ENCODE results near the gene CDON.

Gene CDON, protein sequence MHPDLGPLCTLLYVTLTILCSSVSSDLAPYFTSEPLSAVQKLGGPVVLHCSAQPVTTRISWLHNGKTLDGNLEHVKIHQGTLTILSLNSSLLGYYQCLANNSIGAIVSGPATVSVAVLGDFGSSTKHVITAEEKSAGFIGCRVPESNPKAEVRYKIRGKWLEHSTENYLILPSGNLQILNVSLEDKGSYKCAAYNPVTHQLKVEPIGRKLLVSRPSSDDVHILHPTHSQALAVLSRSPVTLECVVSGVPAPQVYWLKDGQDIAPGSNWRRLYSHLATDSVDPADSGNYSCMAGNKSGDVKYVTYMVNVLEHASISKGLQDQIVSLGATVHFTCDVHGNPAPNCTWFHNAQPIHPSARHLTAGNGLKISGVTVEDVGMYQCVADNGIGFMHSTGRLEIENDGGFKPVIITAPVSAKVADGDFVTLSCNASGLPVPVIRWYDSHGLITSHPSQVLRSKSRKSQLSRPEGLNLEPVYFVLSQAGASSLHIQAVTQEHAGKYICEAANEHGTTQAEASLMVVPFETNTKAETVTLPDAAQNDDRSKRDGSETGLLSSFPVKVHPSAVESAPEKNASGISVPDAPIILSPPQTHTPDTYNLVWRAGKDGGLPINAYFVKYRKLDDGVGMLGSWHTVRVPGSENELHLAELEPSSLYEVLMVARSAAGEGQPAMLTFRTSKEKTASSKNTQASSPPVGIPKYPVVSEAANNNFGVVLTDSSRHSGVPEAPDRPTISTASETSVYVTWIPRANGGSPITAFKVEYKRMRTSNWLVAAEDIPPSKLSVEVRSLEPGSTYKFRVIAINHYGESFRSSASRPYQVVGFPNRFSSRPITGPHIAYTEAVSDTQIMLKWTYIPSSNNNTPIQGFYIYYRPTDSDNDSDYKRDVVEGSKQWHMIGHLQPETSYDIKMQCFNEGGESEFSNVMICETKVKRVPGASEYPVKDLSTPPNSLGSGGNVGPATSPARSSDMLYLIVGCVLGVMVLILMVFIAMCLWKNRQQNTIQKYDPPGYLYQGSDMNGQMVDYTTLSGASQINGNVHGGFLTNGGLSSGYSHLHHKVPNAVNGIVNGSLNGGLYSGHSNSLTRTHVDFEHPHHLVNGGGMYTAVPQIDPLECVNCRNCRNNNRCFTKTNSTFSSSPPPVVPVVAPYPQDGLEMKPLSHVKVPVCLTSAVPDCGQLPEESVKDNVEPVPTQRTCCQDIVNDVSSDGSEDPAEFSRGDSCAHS (N-terminal part only)

DNA sequence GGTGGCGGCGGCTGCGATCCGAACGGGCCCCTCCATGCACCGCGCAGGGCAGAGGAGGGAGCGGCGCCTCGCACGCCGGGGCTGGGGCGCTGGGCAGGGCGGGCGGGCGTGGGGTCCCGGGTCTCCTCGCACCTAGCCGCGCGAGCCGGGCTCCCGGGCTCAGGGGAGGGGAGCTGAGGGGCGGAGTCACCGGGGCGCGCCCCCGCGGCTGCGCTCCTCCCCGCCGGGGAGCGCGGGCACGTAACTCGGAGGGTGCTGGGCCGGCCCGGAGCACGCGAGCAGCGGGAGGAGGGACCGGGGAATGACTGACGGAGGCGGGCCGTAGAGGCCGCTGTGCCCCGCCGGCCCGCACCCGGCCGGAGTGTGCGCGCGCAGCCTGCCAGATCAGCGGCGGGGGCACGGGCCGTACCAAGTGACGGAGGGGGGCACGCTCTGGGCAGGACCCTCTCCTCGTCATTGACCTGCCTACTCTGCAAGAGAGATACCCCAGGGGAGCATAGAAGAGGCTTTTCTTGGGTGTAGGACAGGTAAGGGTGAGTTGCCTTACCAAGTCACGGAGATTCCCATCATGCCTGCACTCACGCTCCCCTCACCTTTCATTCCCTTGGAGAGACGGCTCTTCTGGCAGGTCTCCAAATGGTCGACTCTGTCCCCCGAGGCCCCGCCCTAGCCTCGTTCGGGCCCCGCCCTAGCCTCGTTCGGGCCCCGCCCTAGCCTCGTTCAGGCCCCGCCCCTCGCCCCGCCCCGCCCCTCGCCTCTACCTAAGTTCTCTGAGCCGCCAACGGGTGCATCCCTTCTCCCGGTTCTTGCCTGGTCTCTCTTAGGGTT, at the start of gene CDON:
Gene CDON, minus strand, starts transcription at position 188 of the 828 bp plus-strand sequence. CDS start 39,390 bp downstream, outside the sequence.
- H3K27me3 Mint-ChIP-seq, result peaks cover 38% of the 10 kb centered on the region
- peaks cover 8% of the 10 kb centered on the region for H3K36me3 Mint-ChIP-seq (ENCODE audit: insufficient read depth)
- DNase-seq (ENCODE audit: low spot score in 2 of 2), result peak; percentile 80 to 81
- no peaks in the 10 kb centered on the region for H3K9me3 Mint-ChIP-seq
- peaks cover 5% of the 10 kb centered on the region for H3K4me1 Mint-ChIP-seq
- peak within 1 kb of the TSS; percentile 84 for H3K4me3 Mint-ChIP-seq
- ATAC-seq (replicated peaks; ENCODE audit: extremely low read depth, poor library complexity, severe bottlenecking), result peak; percentile 87
- H3K27ac Mint-ChIP-seq (ENCODE audit: low read depth), result peak within 1 kb of the TSS; percentile 85

DNA sequence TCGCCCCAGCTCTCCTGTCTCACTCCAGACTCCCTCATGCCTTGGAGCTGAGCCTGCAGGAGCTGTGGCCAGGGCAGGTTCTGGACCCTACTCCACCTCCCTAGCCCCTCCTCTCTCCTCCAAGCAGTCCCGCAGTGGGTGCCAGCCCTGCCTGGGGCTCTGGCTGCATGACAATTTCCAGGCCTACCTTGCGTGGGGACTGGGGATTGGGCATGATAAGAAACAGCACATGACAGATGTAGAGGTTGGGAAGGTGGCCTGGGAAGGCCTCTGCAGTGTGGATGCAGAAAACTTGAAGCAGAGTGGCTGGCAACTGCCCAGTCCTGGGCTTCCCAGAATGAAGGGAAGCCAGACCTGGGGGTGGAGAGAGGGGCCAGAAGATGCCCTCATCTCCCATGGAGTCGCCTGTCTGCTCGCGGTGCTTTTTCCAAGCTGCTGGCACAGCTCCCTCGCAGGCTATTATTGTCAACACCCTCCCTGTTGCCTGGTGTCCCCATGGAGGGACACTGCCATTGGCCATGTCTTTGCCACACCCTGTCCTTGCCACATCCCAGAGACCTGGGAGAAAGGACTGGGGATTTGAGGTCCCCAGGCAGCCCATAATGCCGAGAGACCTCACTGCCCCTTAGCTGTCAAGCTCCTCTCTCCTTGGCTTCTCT, 48.9 kb upstream of the CDON start:
- Mint-ChIP-seq H3K4me3 (no peak overlapping the region), H3K27ac (ENCODE audit: low read depth) (no peak overlapping the region), H3K9me3 (no peaks in the 10 kb centered on the region), H3K36me3 (ENCODE audit: insufficient read depth) (peaks cover 4% of the 10 kb centered on the region), H3K4me1 (no peaks in the 10 kb centered on the region), H3K27me3 (peaks cover 11% of the 10 kb centered on the region)
- no peak for DNase-seq (ENCODE audit: low spot score in 2 of 2)
- no peak for ATAC-seq (replicated peaks; ENCODE audit: extremely low read depth, poor library complexity, severe bottlenecking)

DNA sequence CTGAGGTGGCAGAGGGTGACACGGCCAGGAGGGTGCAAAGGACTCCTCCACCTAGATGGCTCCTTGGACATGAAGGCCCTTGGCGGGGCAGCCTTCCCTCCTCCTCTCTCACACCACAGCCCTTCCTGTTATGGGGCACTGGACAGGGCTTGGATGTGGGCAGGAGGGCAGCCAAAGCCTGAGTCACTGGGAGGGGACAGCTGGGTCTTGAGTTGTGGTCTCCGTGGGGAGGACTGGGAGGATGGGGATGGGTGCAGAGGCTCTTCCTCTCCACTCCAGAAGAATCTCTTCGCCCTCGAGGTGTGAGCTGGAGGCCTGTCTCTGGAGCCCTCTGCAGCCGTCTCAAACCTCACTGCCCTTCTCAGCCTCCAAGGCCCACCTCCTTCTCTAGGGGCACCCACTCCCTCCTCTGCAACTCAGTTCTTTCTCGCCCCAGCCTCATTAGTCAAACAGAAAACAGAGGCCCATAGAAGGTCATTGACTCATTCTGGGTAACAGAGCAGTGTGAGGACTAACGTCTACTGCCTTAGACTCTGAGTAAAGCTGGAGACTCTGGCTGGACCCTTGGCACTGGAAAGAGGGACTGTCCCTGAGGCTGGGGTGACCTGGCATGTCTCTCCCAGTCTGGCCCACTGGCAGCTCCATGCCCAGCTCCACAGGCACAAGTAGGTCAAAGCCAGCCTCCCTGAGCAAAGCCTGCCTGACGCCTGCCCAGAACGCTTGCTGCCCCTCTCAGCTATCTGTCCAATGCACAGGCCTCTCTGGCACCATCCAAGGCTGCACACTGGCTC, 47.5 kb upstream of the CDON start:
- Mint-ChIP-seq H3K27me3 (peaks cover 21% of the 10 kb centered on the region), H3K36me3 (ENCODE audit: insufficient read depth) (peaks cover 2% of the 10 kb centered on the region), H3K9me3 (no peaks in the 10 kb centered on the region), H3K4me3 (no peak overlapping the region), H3K27ac (ENCODE audit: low read depth) (no peak overlapping the region), H3K4me1 (no peaks in the 10 kb centered on the region)
- DNase-seq (ENCODE audit: low spot score in 2 of 2), result no peak
- ATAC-seq (replicated peaks; ENCODE audit: extremely low read depth, poor library complexity, severe bottlenecking), result no peak

DNA sequence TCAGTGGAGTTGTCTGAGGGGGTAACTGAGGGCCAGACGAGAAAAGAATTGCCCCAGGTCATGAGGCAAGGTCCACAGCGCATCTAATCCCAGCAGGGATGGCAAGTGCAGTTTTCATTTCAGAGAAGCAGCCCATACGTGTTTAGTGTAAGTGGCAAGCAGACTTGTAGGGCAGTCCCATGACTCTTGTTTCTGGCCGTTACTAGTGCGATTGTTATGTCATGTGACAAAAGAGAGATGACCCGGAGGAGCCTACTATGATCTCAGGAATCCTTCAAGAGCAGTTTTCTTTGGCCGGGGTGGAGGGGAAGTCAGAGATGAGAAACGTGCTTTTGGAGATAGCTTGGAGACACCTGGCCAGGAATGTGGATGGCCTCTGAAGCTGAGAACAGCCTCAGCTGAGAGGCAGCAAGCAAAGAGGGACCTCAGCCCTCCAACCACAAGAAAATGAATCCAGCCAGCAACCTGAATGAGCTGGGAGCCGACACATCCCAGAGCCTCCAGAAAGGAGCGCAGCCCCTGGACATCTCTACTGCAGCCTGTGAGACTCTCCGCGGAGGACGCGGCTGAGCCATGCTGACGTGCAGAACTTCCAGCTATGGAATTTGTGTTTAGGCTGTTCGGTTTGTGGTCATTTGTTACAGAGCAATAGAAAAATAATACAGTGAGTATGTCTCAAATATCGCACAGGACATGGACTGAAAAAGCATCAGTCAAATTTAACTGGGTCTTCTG, 44.1 kb upstream of the CDON start:
- Mint-ChIP-seq H3K9me3 (no peaks in the 10 kb centered on the region), H3K36me3 (ENCODE audit: insufficient read depth) (peaks cover 2% of the 10 kb centered on the region), H3K27me3 (peaks cover 17% of the 10 kb centered on the region), H3K4me3 (no peak overlapping the region), H3K27ac (ENCODE audit: low read depth) (no peak overlapping the region), H3K4me1 (no peaks in the 10 kb centered on the region)
- no peak for DNase-seq (ENCODE audit: low spot score in 2 of 2)
- no peak for ATAC-seq (replicated peaks; ENCODE audit: extremely low read depth, poor library complexity, severe bottlenecking)

DNA sequence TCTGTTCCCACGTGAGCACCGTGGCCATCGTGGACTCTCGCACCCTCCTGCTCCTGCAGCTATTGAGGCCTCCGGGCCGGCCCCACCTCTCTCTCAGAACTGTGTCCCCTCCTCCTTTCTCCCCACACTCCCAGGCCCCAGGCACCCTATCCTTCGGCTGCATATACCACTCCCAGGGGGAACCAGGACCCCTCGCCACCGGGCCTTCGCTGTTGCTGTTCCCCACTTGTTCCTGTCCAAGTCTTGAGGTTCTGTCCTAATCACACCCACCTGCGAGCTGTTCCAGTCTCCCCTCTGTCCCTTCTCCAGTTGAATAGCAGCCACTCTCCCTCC, 43.0 kb upstream of the CDON start:
- no peaks in the 10 kb centered on the region for H3K36me3 Mint-ChIP-seq (ENCODE audit: insufficient read depth)
- H3K9me3 Mint-ChIP-seq, result no peaks in the 10 kb centered on the region
- H3K27ac Mint-ChIP-seq (ENCODE audit: low read depth), result no peak overlapping the region
- DNase-seq (ENCODE audit: low spot score in 2 of 2) (no peak), ATAC-seq (replicated peaks; ENCODE audit: extremely low read depth, poor library complexity, severe bottlenecking) (no peak)
- peaks cover 28% of the 10 kb centered on the region for H3K27me3 Mint-ChIP-seq
- no peaks in the 10 kb centered on the region for H3K4me1 Mint-ChIP-seq
- no peak overlapping the region for H3K4me3 Mint-ChIP-seq

DNA sequence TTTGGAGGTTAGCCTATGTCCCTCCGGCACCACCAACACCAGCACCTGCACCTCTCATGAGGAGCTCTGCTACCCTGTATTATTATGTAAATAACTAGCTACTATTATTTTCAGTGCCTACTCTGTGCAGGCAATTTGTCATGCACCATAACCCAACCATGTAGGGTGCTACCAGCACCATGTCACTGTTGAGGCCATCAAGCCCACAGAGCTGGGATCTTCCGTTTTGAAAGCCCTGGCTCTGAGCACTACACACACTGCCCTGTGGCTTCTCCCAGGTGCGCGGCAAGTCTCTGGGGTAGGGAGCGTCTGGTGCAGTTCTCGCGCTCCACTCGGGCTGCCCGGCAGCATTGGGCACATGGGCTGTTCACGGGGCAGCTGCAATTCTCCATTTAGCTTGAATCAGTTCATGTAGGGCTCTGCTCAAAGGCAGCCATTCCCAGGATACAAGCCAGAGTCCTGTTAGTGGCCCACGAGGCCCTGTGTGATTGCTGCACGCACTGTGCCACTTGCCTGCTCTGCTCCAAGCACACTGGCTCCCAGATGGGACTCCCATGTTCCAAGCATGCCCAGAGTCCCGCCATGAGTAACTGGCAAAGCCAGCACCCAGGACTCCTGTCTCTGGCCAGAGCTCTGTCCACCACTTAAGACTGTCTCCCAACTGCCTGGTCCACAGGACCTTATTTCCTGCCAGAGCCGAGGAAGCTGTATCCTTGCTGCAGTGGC, 42.5 kb upstream of the CDON start:
- peaks cover 33% of the 10 kb centered on the region for H3K27me3 Mint-ChIP-seq
- ATAC-seq (replicated peaks; ENCODE audit: extremely low read depth, poor library complexity, severe bottlenecking) (no peak), DNase-seq (ENCODE audit: low spot score in 2 of 2) (no peak)
- no peak overlapping the region for H3K4me3 Mint-ChIP-seq
- no peak overlapping the region for H3K27ac Mint-ChIP-seq (ENCODE audit: low read depth)
- H3K4me1 Mint-ChIP-seq, result no peaks in the 10 kb centered on the region
- H3K36me3 Mint-ChIP-seq (ENCODE audit: insufficient read depth), result no peaks in the 10 kb centered on the region
- no peaks in the 10 kb centered on the region for H3K9me3 Mint-ChIP-seq

DNA sequence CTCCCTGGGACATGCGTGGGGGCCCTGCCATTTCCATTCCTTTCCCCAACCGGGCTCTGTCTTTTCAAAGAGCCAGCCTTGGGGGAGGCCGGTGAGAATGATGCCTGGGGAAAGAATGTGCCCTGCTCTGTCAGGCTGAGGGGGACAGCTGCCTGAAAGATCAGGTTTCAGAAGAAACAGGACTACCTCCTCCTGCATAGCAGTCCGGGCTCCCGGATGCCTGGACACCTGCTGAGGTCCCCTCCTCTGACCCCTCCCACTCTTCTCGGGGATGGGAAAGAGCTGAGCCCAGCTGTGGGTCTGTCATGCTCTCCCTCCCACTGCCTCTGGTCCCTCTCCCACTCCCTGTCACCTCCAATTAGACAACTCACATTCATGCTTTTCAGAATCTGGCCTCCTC, 41.8 kb upstream of the CDON start:
- Mint-ChIP-seq H3K4me3 (no peak overlapping the region), H3K27me3 (peaks cover 35% of the 10 kb centered on the region), H3K9me3 (no peaks in the 10 kb centered on the region), H3K27ac (ENCODE audit: low read depth) (no peak overlapping the region), H3K4me1 (no peaks in the 10 kb centered on the region), H3K36me3 (ENCODE audit: insufficient read depth) (no peaks in the 10 kb centered on the region)
- ATAC-seq (replicated peaks; ENCODE audit: extremely low read depth, poor library complexity, severe bottlenecking), result no peak
- no peak for DNase-seq (ENCODE audit: low spot score in 2 of 2)

DNA sequence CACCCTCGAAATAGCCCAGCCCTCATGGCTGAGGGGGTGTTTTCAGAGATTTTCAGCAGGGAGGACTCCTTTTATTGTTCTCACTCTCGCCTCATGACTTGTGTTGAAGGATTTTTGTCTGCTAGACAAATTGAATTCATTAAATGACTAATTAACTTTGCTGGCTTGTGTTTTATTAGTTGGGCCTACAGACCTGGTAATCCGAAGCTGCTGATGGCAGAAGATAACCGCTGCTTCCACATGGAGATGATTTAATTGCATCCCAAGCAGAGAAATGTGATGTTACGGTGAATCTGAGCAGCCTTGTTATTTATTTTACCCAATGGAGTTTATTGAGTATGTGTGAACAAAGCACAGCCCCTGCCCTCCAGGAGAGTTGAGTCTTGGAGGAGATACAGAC, 40.5 kb upstream of the CDON start:
- Mint-ChIP-seq H3K4me3 (no peak overlapping the region), H3K27ac (ENCODE audit: low read depth) (no peak overlapping the region), H3K9me3 (no peaks in the 10 kb centered on the region), H3K36me3 (ENCODE audit: insufficient read depth) (no peaks in the 10 kb centered on the region), H3K27me3 (peaks cover 38% of the 10 kb centered on the region), H3K4me1 (no peaks in the 10 kb centered on the region)
- no peak for ATAC-seq (replicated peaks; ENCODE audit: extremely low read depth, poor library complexity, severe bottlenecking)
- no peak for DNase-seq (ENCODE audit: low spot score in 2 of 2)

DNA sequence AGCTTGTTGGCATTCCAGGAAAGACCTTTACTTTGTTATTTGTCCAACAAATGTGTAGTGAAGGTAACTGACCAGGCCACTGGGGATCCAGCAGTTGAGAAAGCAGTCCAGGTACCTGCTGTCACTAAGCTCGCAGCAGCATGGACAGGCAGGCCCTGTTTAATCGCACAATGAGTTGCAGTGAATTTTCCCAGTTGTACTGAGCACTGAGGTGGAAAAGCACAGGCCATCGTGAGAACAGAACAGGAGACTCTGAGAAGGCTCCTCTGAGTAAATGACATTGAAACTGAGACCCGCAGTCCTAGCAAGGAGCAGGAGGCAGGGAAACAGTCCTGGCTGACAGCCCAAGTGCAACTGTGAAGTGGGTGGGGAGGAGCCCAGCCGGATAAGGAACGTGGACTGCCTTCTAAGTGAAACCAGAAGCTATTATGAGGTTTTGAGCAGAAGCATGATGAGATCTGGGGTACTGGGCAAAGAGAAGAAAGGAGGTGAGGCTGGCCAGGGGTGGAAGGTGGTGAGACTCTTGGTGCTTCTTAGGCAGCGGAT, 39.8 kb upstream of the CDON start:
- Mint-ChIP-seq H3K9me3 (no peaks in the 10 kb centered on the region), H3K4me3 (no peak overlapping the region), H3K27me3 (peaks cover 44% of the 10 kb centered on the region), H3K27ac (ENCODE audit: low read depth) (no peak overlapping the region), H3K36me3 (ENCODE audit: insufficient read depth) (no peaks in the 10 kb centered on the region), H3K4me1 (no peaks in the 10 kb centered on the region)
- DNase-seq (ENCODE audit: low spot score in 2 of 2) (no peak), ATAC-seq (replicated peaks; ENCODE audit: extremely low read depth, poor library complexity, severe bottlenecking) (no peak)

DNA sequence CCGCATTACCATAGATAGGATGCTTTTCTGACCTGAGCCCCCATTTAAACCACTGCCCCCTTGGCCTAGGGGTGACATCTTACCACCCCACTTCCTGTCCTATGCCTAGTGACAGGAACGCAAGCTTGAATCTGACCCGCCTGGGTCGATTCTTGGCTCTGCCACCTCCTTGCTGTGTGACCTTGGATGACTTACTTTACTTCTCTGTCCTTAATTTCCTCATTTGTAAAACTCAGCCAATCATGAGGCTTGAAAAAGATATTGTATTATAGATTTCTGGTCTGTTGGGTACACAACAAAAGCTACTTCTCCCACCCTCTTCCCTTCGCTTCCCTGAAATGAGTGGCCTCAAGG, 39.2 kb upstream of the CDON start:
- peaks cover 47% of the 10 kb centered on the region for H3K27me3 Mint-ChIP-seq
- DNase-seq (ENCODE audit: low spot score in 2 of 2) (no peak), ATAC-seq (replicated peaks; ENCODE audit: extremely low read depth, poor library complexity, severe bottlenecking) (no peak)
- no peaks in the 10 kb centered on the region for H3K36me3 Mint-ChIP-seq (ENCODE audit: insufficient read depth)
- no peak overlapping the region for H3K27ac Mint-ChIP-seq (ENCODE audit: low read depth)
- H3K9me3 Mint-ChIP-seq, result no peaks in the 10 kb centered on the region
- no peak overlapping the region for H3K4me3 Mint-ChIP-seq
- no peaks in the 10 kb centered on the region for H3K4me1 Mint-ChIP-seq
